Smooth muscle cell (in vitro differentiated cells): ENCODE data around the gene SLC34A2. TPM values are rescaled to one million over a fixed set of nuclear protein-coding genes. Genes with fewer than 3 reads are reported as not detected.

Source experiments
- DNase-seq: peaks from one replicate; lab custom pipeline; 2025; ENCODE audit not compliant: unreplicated experiment; lab: John Stamatoyannopoulos, UW
- H2AFZ ChIP-seq: fragments of 200-600 bp; sonication (generic); 2 replicates; pipeline ENCODE4 v1.6.0; 2016; ENCODE audit warnings: antibody characterized with exemption, low read depth, mild to moderate bottlenecking
- H3F3A ChIP-seq: fragments of 200-600 bp; sonication (generic); 2 replicates; pipeline ENCODE4 v1.6.0; 2017; ENCODE audit warnings: antibody characterized with exemption, low read depth
- H3K27ac ChIP-seq: fragments of 200-600 bp; sonication (generic); 2 replicates; pipeline ENCODE4 v1.5.1; 2016; ENCODE audit warnings: low read depth, mild to moderate bottlenecking
- H3K27me3 ChIP-seq: fragments of 200-600 bp; sonication (generic); 2 replicates; pipeline ENCODE4 v1.6.1; 2016; ENCODE audit warnings: low read depth, mild to moderate bottlenecking
- H3K36me3 ChIP-seq: fragments of 200-600 bp; sonication (generic); 2 replicates; pipeline ENCODE4 v1.5.1; 2016; ENCODE audit warnings: low read depth
- H3K4me1 ChIP-seq: fragments of 200-600 bp; sonication (generic); 2 replicates; pipeline ENCODE4 v1.5.1; 2016; ENCODE audit warnings: low read depth
- H3K4me2 ChIP-seq: fragments of 200-600 bp; sonication (generic); 2 replicates; pipeline ENCODE4 v1.6.0; 2016; ENCODE audit warnings: mild to moderate bottlenecking
- H3K4me3 ChIP-seq: fragments of 200-600 bp; sonication (generic); 2 replicates; pipeline ENCODE4 v1.5.1; 2016; ENCODE audit warnings: mild to moderate bottlenecking
- H3K79me2 ChIP-seq: fragments of 200-600 bp; sonication (generic); 2 replicates; pipeline ENCODE4 v1.6.0; 2016; ENCODE audit warnings: low read depth, mild to moderate bottlenecking
- H3K9ac ChIP-seq: fragments of 200-600 bp; sonication (generic); 2 replicates; pipeline ENCODE4 v1.6.0; 2016; ENCODE audit warnings: low read depth
- H3K9me3 ChIP-seq: fragments of 200-600 bp; sonication (generic); replicated peaks from 2 replicates; pipeline ENCODE4 v1.5.1; 2016; ENCODE audit warnings: low read depth
- H4K20me1 ChIP-seq: fragments of 200-600 bp; sonication (generic); 2 replicates; pipeline ENCODE4 v1.6.0; 2016; ENCODE audit warnings: low read depth
- CTCF ChIP-seq: fragments of 200-600 bp; sonication (generic); IDR thresholded peaks from 2 replicates; pipeline ENCODE4 v1.5.1; 2017; ENCODE audit warnings: borderline replicate concordance, mild to moderate bottlenecking, antibody characterized with exemption; ENCODE audit not compliant: insufficient read depth, poor library complexity, severe bottlenecking
- WGBS: methylation state at CpG from one replicate; pipeline ENCODE4 v1.1.7; 2016; ENCODE audit warnings: low lambda C conversion rate; 5-methylcytosine and 5-hydroxymethylcytosine counted together
- polyA plus RNA-seq: library from polyadenylated mRNA; unstranded; fragments of >200 nt; fragmentation: Nextera tagmentation; extraction: Ambion mirVana; gene quantifications from 2 replicates; pipeline ENCODE4 v1.2.1, GENCODE V29; 2016
- total RNA-seq: library from RNA; depleted of rRNA; stranded (reverse); fragments of >200 nt; gene quantifications from 2 replicates; pipeline ENCODE4 v1.2.3, GENCODE V29; 2014

Gene SLC34A2
- total and polyA plus RNA-seq, 2 experiments from 2014 or later = 0.49 TPM; not detected in 1

GRCh38 chr4:25654031-25654970 lies 1.4 kb upstream of the SLC34A2 start:
- no peak for DNase-seq
- no peak overlapping the region for H3K9ac ChIP-seq

GRCh38 chr4:25656031-25656430 lies 380 bp downstream of the SLC34A2 start:
- H4K20me1 ChIP-seq = no peaks in the 10 kb centered on the region
- 63% methylated on average over 8 of the region's 8 CpGs for WGBS
- no peaks in the 10 kb centered on the region for H3F3A ChIP-seq
- H3K9ac ChIP-seq = no peak overlapping the region
- no peak overlapping the region for H2AFZ ChIP-seq
- no peak for DNase-seq
- H3K9me3 ChIP-seq = no peaks in the 10 kb centered on the region
- H3K36me3 ChIP-seq = no peaks in the 10 kb centered on the region
- no peak overlapping the region for H3K27ac ChIP-seq
- TF ChIP-seq CTCF = no peak
- peak overlapping the region; percentile 82 for H3K4me2 ChIP-seq
- peaks cover 27% of the 10 kb centered on the region for H3K4me1 ChIP-seq
- H3K4me3 ChIP-seq = peak overlapping the region; percentile 33
- H3K27me3 ChIP-seq = peaks cover 50% of the 10 kb centered on the region
- no peaks in the 10 kb centered on the region for H3K79me2 ChIP-seq

More at GRCh38 chr4:25654031-25654970, 1.4 kb upstream of the SLC34A2 start:
- no peak for TF ChIP-seq CTCF
- no peak overlapping the region for H2AFZ ChIP-seq
- no peaks in the 10 kb centered on the region for H3K9me3 ChIP-seq
- H3K27ac ChIP-seq = no peak overlapping the region
- H3K4me3 ChIP-seq = no peak overlapping the region
- H3K36me3 ChIP-seq = no peaks in the 10 kb centered on the region
- H4K20me1 ChIP-seq = no peaks in the 10 kb centered on the region
- H3K79me2 ChIP-seq = no peaks in the 10 kb centered on the region
- H3K4me2 ChIP-seq = peak overlapping the region; percentile 82
- H3F3A ChIP-seq = no peaks in the 10 kb centered on the region
- 66% methylated on average over 17 of the region's 17 CpGs for WGBS
- H3K4me1 ChIP-seq = peaks cover 27% of the 10 kb centered on the region
- peaks cover 46% of the 10 kb centered on the region for H3K27me3 ChIP-seq

GRCh38 chr4:25658357-25658771 lies 2.7 kb downstream of the SLC34A2 start:
- Histone ChIP-seq H4K20me1 (no peaks in the 10 kb centered on the region), H3K9ac (no peak overlapping the region), H3K27ac (no peak overlapping the region), H3K4me3 (no peak overlapping the region), H3K27me3 (peaks cover 51% of the 10 kb centered on the region), H3K4me2 (no peak overlapping the region), H3K79me2 (no peaks in the 10 kb centered on the region), H3K36me3 (no peaks in the 10 kb centered on the region), H3F3A (no peaks in the 10 kb centered on the region), H3K9me3 (no peaks in the 10 kb centered on the region), H3K4me1 (peaks cover 23% of the 10 kb centered on the region), H2AFZ (no peak overlapping the region)
- no peak for DNase-seq
- 87% methylated on average over 3 of the region's 3 CpGs for WGBS
- TF ChIP-seq CTCF = no peak
